GM19351 (cell line): ENCODE data around the gene NEURL1B.

ENCODE experiments used
- ATAC-seq: cut with Tn5 transposase; IDR thresholded peaks from one replicate; pipeline ENCODE4 v1.9.1; 2021; ENCODE audit warnings: mild to moderate bottlenecking, moderate library complexity; ENCODE audit not compliant: unreplicated experiment

The NEURL1B gene

DNA sequence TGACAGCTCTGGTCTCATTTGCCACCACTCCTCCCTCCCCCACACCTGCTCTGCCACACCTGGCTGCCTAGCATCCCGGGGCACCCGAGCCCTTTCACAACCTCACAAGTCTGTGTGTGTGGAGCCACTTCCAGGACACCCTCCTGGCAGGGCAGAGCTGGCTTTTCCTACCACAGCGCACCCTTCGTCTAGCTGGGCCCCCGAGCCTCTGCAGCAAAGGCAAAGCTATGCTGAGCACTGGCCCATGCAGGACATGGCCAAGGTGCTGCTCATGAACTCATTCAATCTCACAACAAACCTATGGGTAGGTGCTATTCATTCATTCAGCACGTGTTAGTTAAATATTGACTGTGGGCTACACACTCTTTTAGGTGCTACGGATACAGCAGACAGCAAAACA is 86.5 kb downstream of the NEURL1B start:
- no peak for ATAC-seq

GRCh38 chr5:172728481-172729241 is 87.6 kb downstream of the NEURL1B start:
- ATAC-seq = no peak

DNA sequence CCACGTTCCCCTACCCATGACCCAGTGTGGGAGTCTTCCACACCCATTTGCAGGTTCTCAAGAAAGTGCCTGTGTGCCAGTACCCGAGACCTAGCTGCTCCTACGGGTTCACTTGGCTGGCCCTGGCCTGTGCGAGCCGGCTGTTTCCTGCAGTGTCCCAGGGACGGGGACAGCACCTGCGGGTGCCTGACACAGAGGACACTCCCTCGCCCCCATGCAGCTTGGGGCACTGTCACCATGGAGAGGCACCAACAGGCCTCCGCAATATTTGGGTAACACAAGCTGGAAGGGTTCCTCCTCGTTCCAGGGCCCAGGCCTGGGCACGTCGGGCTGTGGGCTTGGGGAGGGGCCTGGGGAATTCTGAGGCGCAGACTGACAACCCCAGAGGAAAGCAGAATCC is 88.5 kb downstream of the NEURL1B start:
- no peak for ATAC-seq

DNA sequence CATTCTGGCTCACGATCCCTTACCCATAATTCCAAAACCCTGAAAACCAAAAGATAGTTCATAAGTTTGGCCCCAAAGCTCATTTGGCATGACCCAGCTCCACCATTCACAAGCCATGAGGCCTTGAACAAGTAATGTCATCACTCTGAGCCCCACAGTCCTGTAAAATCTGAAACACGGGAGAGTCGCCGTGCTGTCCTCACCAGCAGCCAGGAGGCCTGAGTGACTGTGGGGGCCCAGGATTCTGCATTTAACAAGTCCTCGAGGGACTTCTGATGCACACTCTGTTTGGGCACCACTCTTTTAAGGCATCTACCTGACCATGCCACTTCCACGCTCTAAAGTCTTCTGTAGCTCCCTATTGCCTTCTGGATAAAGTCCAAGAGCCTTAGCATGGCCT is 89.2 kb downstream of the NEURL1B start:
- no peak for ATAC-seq

GRCh38 chr5:172730981-172731679 is 90.1 kb downstream of the NEURL1B start:
- no peak for ATAC-seq

DNA sequence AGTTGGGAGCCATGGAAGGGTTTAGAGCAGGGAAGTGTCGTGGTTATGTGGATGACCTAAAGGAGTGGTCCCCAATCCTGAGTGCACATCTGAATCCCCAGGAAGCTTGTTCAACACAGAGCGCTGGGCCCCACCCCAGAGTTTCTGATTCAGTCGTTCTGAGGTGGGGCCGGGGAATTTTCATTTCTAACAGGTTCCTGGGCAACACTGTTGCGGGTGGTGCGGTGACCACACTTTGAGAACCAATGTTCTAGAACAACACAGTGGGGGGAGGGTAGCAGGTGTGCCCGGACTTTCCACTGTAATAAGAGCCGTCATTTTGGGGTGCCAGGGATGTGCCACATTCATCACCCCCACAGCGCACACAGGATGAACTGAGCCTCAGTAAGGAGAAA is 90.6 kb downstream of the NEURL1B start:
- ATAC-seq = no peak

DNA sequence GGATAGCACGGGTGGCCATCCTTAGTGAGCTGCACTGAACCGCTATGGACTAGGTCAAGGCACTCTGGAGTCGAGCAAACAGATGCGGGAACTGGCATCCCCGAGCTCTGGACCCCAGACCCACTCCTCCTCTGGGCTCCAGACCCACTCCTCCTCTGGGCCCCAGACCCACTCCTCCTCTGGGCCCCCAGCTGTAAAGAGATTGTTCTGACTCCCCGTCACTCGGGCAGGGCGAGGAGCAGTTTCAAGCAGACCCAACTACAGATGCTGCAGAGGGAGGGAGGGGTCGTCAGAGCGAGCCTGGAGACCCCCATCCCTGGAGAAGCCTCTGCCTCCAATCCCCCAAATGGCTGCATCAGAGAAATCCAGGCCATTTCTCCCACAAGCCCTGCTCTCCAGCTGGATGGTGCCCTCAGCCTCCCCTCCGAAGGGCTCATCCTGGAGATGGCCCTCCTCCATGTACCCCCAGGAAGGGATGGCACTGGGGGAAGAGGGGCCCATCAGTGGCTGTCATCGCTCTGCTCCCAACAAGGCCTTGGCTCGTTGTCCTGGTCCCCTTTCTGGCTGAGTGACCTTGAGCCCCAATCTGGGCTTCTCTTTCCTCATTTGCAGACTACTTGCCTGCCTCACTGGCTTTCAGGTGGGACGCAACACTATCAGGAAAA is 91.3 kb downstream of the NEURL1B start:
- no peak for ATAC-seq

DNA sequence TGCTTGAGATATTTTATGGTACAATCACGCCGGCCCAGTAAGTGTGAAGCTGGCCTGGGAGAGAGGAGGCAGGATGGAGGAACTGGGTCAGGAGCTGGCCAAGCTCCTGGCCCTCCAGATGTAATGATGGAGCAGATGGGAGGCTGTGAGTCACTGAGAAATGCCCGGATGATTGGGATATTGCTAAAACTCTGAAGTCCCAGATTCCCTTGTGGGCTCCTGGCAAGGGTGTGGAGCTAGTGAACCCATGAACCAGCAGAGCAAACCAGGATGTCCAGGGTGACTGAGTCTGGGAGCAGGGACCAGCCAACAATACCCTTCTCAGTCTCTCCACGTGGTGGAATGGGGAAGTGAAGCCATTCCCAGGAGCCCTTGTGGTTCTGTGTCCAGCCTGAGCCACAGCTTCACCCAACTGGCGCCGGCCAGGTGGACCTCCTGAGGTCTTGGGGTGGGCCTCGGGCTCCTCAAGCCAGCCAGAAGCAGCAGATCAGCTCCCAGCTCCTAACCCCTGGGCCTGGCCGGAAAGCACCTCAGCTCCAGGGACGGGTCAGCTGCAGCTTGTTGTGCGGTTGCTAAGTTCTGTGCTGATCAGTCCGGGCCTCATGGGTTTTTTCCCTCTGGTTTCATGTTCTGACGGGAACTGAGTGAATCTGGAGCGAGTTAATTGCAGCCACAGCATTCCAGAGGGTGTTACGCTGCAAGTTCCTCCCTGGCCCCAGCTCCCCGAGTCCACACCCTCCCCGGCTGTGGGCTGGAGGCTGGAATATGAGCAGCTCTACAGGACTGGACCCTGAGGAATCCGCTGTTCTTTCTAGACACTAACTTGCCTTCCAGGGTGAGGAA is 92.3 kb downstream of the NEURL1B start:
- ATAC-seq = no peak

- ATAC-seq = no peak
These were observed 92.9 kb downstream of the NEURL1B start for GRCh38 chr5:172733974-172734346.

GRCh38 chr5:172735141-172735831 is 94.2 kb downstream of the NEURL1B start:
- ATAC-seq = no peak

DNA sequence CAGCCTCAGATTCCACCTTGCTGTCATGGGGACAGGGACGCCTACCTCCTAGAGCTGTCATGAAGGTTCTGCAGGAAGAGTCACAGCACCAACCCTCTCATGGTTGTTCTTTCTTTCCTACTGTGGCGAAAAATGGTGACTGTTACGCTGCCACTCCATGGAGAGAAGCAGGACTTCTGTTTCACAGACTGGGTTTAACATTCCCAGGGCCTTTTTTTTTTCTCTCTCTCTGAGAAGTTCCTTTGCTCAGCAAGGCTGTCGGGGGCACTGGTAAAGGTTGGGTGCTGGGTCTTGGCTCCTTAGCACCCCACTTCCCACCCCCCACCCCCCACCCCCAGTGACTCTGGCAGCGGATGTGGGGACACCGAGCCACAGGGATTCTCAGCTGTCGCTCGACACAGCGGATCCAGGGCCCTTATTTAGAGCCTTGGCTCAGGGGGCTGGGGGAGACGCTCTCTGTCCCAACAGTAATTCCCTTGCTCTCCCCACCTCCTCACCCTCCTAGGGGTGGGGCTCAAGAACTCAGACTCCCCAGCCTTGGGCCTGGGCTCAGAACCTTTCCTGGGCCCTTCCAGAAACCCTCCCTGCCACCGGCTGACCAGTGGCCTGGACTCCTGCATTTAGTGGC is 95.6 kb downstream of the NEURL1B start:
- ATAC-seq = no peak

- ATAC-seq = no peak
These were observed 98.3 kb downstream of the NEURL1B start for GRCh38 chr5:172739375-172739774.

GRCh38 chr5:172740428-172741205 is 99.6 kb downstream of the NEURL1B start:
- ATAC-seq = no peak
